Measurements from ENCODE around the gene TLE1. TPM values are rescaled to one million over a fixed set of nuclear protein-coding genes. Genes with fewer than 3 reads are reported as not detected.

The TLE1 gene
- total RNA-seq, 1 experiment from 2014 or later = 17.3 TPM

- H2AFZ ChIP-seq (ENCODE audit: low read depth, low read length, poor library complexity, severe bottlenecking) = no peak overlapping the region
- no peak for DNase-seq (ENCODE audit: low read depth, low spot score)
- no peaks in the 10 kb centered on the region for H3K79me2 ChIP-seq (ENCODE audit: insufficient read depth, low read length)
- no TSS peak for BruUV-seq (replicated peaks)
- RAD21 ChIA-PET (ENCODE audit: low non-redundant PET in 1 of 2, low total read pairs in 2 of 2, uncharacterized antibody in 2 of 2, unreplicated experiment in 2 of 2) = no interaction called here
- H3K4me2 ChIP-seq (ENCODE audit: low read length) = no peak overlapping the region
- ATAC-seq = no peak
- TF ChIP-seq TCF7L2 (IDR thresholded peaks at IDR 0.05; ENCODE audit: borderline replicate concordance, extremely low read depth, insufficient read depth, insufficient read length) = no peak
- no peak for TF ChIP-seq EZH2phosphoT487 (IDR thresholded peaks at IDR 0.05; ENCODE audit: borderline replicate concordance)
- TF ChIP-seq REST (IDR thresholded peaks at IDR 0.05; ENCODE audit: low read depth) = no peak
- no peak for TF ChIP-seq ZNF274 (IDR thresholded peaks at IDR 0.05; ENCODE audit: low read depth, low read length)
- no peak for TF ChIP-seq MAX (IDR thresholded peaks at IDR 0.05)
- TF ChIP-seq CTCF (IDR thresholded peaks at IDR 0.05 in 2 of 3, conservative IDR thresholded peaks at IDR 0.05 in 1 of 3; ENCODE audit: borderline replicate concordance in 1 of 3, insufficient read depth in 1 of 3, low read depth in 2 of 3, low read length in 2 of 3) = no peak
- TF ChIP-seq SP1 (IDR thresholded peaks at IDR 0.05; ENCODE audit: low read depth) = no peak
- no peak for TF ChIP-seq EZH2 (IDR thresholded peaks at IDR 0.05)
- TF ChIP-seq SIN3A (IDR thresholded peaks at IDR 0.05; ENCODE audit: low read depth) = no peak
- TF ChIP-seq SRF (IDR thresholded peaks at IDR 0.05; ENCODE audit: low read depth) = no peak
- no peak for TF ChIP-seq EGR1 (IDR thresholded peaks at IDR 0.05; ENCODE audit: low read depth)
- no peak for TF ChIP-seq ELF1 (IDR thresholded peaks at IDR 0.05; ENCODE audit: borderline replicate concordance, low read depth)
- TF ChIP-seq CBX3 (IDR thresholded peaks at IDR 0.05; ENCODE audit: low read depth) = no peak
- TF ChIP-seq RAD21 (IDR thresholded peaks at IDR 0.05; ENCODE audit: low read depth) = no peak
- no peak for TF ChIP-seq ZBTB33 (IDR thresholded peaks at IDR 0.05; ENCODE audit: extremely low read depth, insufficient replicate concordance, low read length)
- no peak for TF ChIP-seq ZFX (IDR thresholded peaks at IDR 0.05)
- no peak overlapping the region for H3K4me3 ChIP-seq (replicated peaks in 1 of 2; ENCODE audit: low read depth in 1 of 2, low read length in 2 of 2)
- no peaks in the 10 kb centered on the region for H4K20me1 ChIP-seq (ENCODE audit: insufficient read depth)
- POLR2A ChIA-PET = no interaction called here
- CTCF ChIA-PET = no interaction called here
- no peak overlapping the region for H3K27ac ChIP-seq (ENCODE audit: low read depth, low read length)
- no peaks in the 10 kb centered on the region for H3K36me3 ChIP-seq (ENCODE audit: control insufficient read depth in 1 of 2, insufficient read depth in 2 of 2, low read length in 2 of 2)
- H3K9ac ChIP-seq (ENCODE audit: low read length) = no peak overlapping the region
- no peaks in the 10 kb centered on the region for H3K9me3 ChIP-seq (ENCODE audit: control insufficient read depth in 1 of 2, insufficient read depth in 1 of 2, low read depth in 1 of 2, low read length in 2 of 2)
- H3K4me1 ChIP-seq (ENCODE audit: control insufficient read depth in 1 of 2, insufficient read depth in 2 of 2, low read length in 2 of 2) = peaks cover 0 to 12% of the 10 kb centered on the region in 2 experiments; a peak in 1 of 4 replicates
- no peaks in the 10 kb centered on the region for H3K27me3 ChIP-seq (ENCODE audit: insufficient read depth, low read length)
- no peaks in the 10 kb centered on the region for H3K9me2 ChIP-seq (ENCODE audit: insufficient read depth)
- intact Hi-C loops (cut with micrococcal nuclease) = no loop called here
These were observed 61.9 kb downstream of the TLE1 start for GRCh38 chr9:81627481-81627880.

Measured in HCT116 (cell line).